Activated CD4-positive, alpha-beta T cell treated with anti-CD3 and anti-CD28 coated beads, Interleukin-2, amount 10 ng/mL, durations not matched to agents 24 days and 14 days (primary cell): Measurements from ENCODE around the gene ZNF182. TPM values are rescaled to one million over a fixed set of nuclear protein-coding genes. Genes with fewer than 3 reads are reported as not detected.
A peak's percentile ranks its signal among the peaks of the same experiment; 100 is the strongest.
"Not testable (repeated sequence)": the region's sequence is repeated elsewhere in the genome, so short reads cannot be mapped to it uniquely, and the experiment has no call there.

Experiments
- DNase-seq: peaks from one replicate; pipeline ENCODE4 v3.0.0; 2022
- H3K27ac Mint-ChIP-seq: one replicate; pipeline ENCODE4 v1.8.0; 2022; ENCODE audit warnings: mild to moderate bottlenecking, mixed read lengths
- H3K27me3 Mint-ChIP-seq: one replicate; pipeline ENCODE4 v1.8.0; 2022; ENCODE audit warnings: mixed read lengths
- H3K36me3 Mint-ChIP-seq: one replicate; pipeline ENCODE4 v1.8.0; 2022; ENCODE audit warnings: low read depth, mild to moderate bottlenecking, mixed read lengths
- H3K4me1 Mint-ChIP-seq: one replicate; pipeline ENCODE4 v1.8.0; 2021; ENCODE audit warnings: mixed read lengths
- H3K4me3 Mint-ChIP-seq: one replicate; pipeline ENCODE4 v1.8.0; 2022; ENCODE audit warnings: mild to moderate bottlenecking, moderate library complexity, mixed read lengths
- H3K9me3 Mint-ChIP-seq: one replicate; pipeline ENCODE4 v1.8.0; 2021; ENCODE audit warnings: mixed read lengths
- intact Hi-C: fragments of 100-400 bp; cut with micrococcal nuclease; formaldehyde crosslinking; loops from one replicate; pipeline ENCODE4 v1.15.1; 2023
- total RNA-seq: library from RNA; stranded (reverse); gene quantifications from 2 replicates; pipeline ENCODE4 v1.2.3, GENCODE V29; 2022

Gene ZNF182
- 5.6 and 5.7 TPM in 2 replicates for total RNA-seq

- H3K4me3 Mint-ChIP-seq: peak within 1 kb of the TSS; percentile 100
- H3K27me3 Mint-ChIP-seq: no peaks in the 10 kb centered on the region
- H3K27ac Mint-ChIP-seq: peak within 1 kb of the TSS; percentile 100
- peaks cover 16% of the 10 kb centered on the region for H3K4me1 Mint-ChIP-seq
- peak; percentile 97 for DNase-seq
- peaks cover 29% of the 10 kb centered on the region for H3K36me3 Mint-ChIP-seq
- intact Hi-C loops: no loop called here
- peaks cover 4% of the 10 kb centered on the region for H3K9me3 Mint-ChIP-seq
Measured at GRCh38 chrX:48003758-48004457, at the start of gene ZNF182. TSS of gene ZNF182 (minus strand) at chrX:48003989. CDS start at chrX:48002609, 1,380 bp downstream.

- no peaks in the 10 kb centered on the region for H3K36me3 Mint-ChIP-seq
- no peaks in the 10 kb centered on the region for H3K27me3 Mint-ChIP-seq
- no peak overlapping the region for H3K4me3 Mint-ChIP-seq
- no peaks in the 10 kb centered on the region for H3K4me1 Mint-ChIP-seq
- DNase-seq: no peak
- intact Hi-C loops: no loop called here
- H3K9me3 Mint-ChIP-seq: peaks cover 5% of the 10 kb centered on the region
- no peak overlapping the region for H3K27ac Mint-ChIP-seq
Measured at GRCh38 chrX:48046846-48047245, 43.1 kb upstream of the ZNF182 start.

GRCh38 chrX:48045410-48046311, 41.9 kb upstream of the ZNF182 start:
- H3K36me3 Mint-ChIP-seq: no peaks in the 10 kb centered on the region
- H3K4me1 Mint-ChIP-seq: no peaks in the 10 kb centered on the region
- intact Hi-C loops: no loop called here

GRCh38 chrX:48043056-48043455, 39.3 kb upstream of the ZNF182 start:
- no peak overlapping the region for H3K27ac Mint-ChIP-seq
- H3K36me3 Mint-ChIP-seq: no peaks in the 10 kb centered on the region
- intact Hi-C loops: no loop called here
- H3K27me3 Mint-ChIP-seq: peaks cover 1% of the 10 kb centered on the region
- no peak for DNase-seq
- peaks cover 4% of the 10 kb centered on the region for H3K9me3 Mint-ChIP-seq
- no peaks in the 10 kb centered on the region for H3K4me1 Mint-ChIP-seq
- H3K4me3 Mint-ChIP-seq: no peak overlapping the region

More at GRCh38 chrX:48045410-48046311, 41.9 kb upstream of the ZNF182 start:
- DNase-seq: no peak
- no peaks in the 10 kb centered on the region for H3K27me3 Mint-ChIP-seq
- peaks cover 5% of the 10 kb centered on the region for H3K9me3 Mint-ChIP-seq
- H3K4me3 Mint-ChIP-seq: no peak overlapping the region
- no peak overlapping the region for H3K27ac Mint-ChIP-seq

- Mint-ChIP-seq H3K27me3 (peaks cover 1% of the 10 kb centered on the region), H3K9me3 (no peaks in the 10 kb centered on the region), H3K27ac (no peak overlapping the region), H3K4me1 (no peaks in the 10 kb centered on the region), H3K36me3 (no peaks in the 10 kb centered on the region), H3K4me3 (no peak overlapping the region)
- DNase-seq: no peak
- intact Hi-C loops: no loop called here
Measured at GRCh38 chrX:48035891-48036290, 32.1 kb upstream of the ZNF182 start.

GRCh38 chrX:48030641-48031173, 26.9 kb upstream of the ZNF182 start:
- H3K4me1 Mint-ChIP-seq, intact Hi-C loops, H3K4me3 Mint-ChIP-seq, H3K27me3 Mint-ChIP-seq, H3K36me3 Mint-ChIP-seq, H3K27ac Mint-ChIP-seq, H3K9me3 Mint-ChIP-seq, DNase-seq: not testable (repeated sequence)

GRCh38 chrX:48030237-48030636, 26.4 kb upstream of the ZNF182 start:
- Mint-ChIP-seq H3K4me1 (peaks cover 4% of the 10 kb centered on the region), H3K27ac (no peak overlapping the region), H3K27me3 (no peaks in the 10 kb centered on the region), H3K36me3 (no peaks in the 10 kb centered on the region), H3K9me3 (no peaks in the 10 kb centered on the region), H3K4me3 (no peak overlapping the region)
- intact Hi-C loops: no loop called here
- DNase-seq: no peak

GRCh38 chrX:48028091-48028490, 24.3 kb upstream of the ZNF182 start:
- H3K36me3 Mint-ChIP-seq: no peaks in the 10 kb centered on the region
- H3K4me3 Mint-ChIP-seq: no peak overlapping the region
- no peaks in the 10 kb centered on the region for H3K9me3 Mint-ChIP-seq
- no peak overlapping the region for H3K27ac Mint-ChIP-seq
- DNase-seq: no peak
- intact Hi-C loops: loop anchor here (5.0 to 10.0 kb wide), 4 partner anchors 36 to 533 kb away; partner anchors contain the start of genes ARAF and ELK1
- no peaks in the 10 kb centered on the region for H3K27me3 Mint-ChIP-seq
- peaks cover 4% of the 10 kb centered on the region for H3K4me1 Mint-ChIP-seq

GRCh38 chrX:48027545-48027944, 23.8 kb upstream of the ZNF182 start:
- H3K27ac Mint-ChIP-seq, H3K27me3 Mint-ChIP-seq, H3K36me3 Mint-ChIP-seq, H3K9me3 Mint-ChIP-seq, H3K4me3 Mint-ChIP-seq, H3K4me1 Mint-ChIP-seq, DNase-seq: not testable (repeated sequence)
- intact Hi-C loops: loop anchor here (5.0 to 10.0 kb wide), 4 partner anchors 35 to 533 kb away; partner anchors contain the start of genes ARAF and ELK1

- H3K27me3 Mint-ChIP-seq: no peaks in the 10 kb centered on the region
- H3K9me3 Mint-ChIP-seq: no peaks in the 10 kb centered on the region
- no peak overlapping the region for H3K27ac Mint-ChIP-seq
- H3K36me3 Mint-ChIP-seq: no peaks in the 10 kb centered on the region
- intact Hi-C loops: loop anchor here (5.0 to 10.0 kb wide), 4 partner anchors 33 to 531 kb away; partner anchors contain the start of genes ARAF and ELK1
- peaks cover 13% of the 10 kb centered on the region for H3K4me1 Mint-ChIP-seq
- H3K4me3 Mint-ChIP-seq: no peak overlapping the region
- DNase-seq: peak; percentile 82
Measured at GRCh38 chrX:48025561-48025960, 21.8 kb upstream of the ZNF182 start.

GRCh38 chrX:48022738-48023137, 18.9 kb upstream of the ZNF182 start:
- H3K36me3 Mint-ChIP-seq: no peaks in the 10 kb centered on the region
- no peak overlapping the region for H3K27ac Mint-ChIP-seq
- peaks cover 16% of the 10 kb centered on the region for H3K4me1 Mint-ChIP-seq
- intact Hi-C loops: loop anchor here (10.0 kb wide), 1 partner anchor 528 kb away; no protein-coding TSS in a partner anchor
- H3K9me3 Mint-ChIP-seq: no peaks in the 10 kb centered on the region
- H3K4me3 Mint-ChIP-seq: peak overlapping the region; percentile 1
- H3K27me3 Mint-ChIP-seq: no peaks in the 10 kb centered on the region
- no peak for DNase-seq

- no peaks in the 10 kb centered on the region for H3K27me3 Mint-ChIP-seq
- DNase-seq: no peak
- H3K9me3 Mint-ChIP-seq: no peaks in the 10 kb centered on the region
- intact Hi-C loops: loop anchor here (10.0 kb wide), 1 partner anchor 527 kb away; no protein-coding TSS in a partner anchor
- H3K27ac Mint-ChIP-seq: no peak overlapping the region
- H3K4me3 Mint-ChIP-seq: no peak overlapping the region
- peaks cover 16% of the 10 kb centered on the region for H3K4me1 Mint-ChIP-seq
- no peaks in the 10 kb centered on the region for H3K36me3 Mint-ChIP-seq
Measured at GRCh38 chrX:48022100-48022499, 18.3 kb upstream of the ZNF182 start.

- Mint-ChIP-seq H3K4me1 (peaks cover 16% of the 10 kb centered on the region), H3K36me3 (no peaks in the 10 kb centered on the region), H3K27me3 (no peaks in the 10 kb centered on the region), H3K9me3 (no peaks in the 10 kb centered on the region), H3K4me3 (peak overlapping the region; percentile 94), H3K27ac (peak overlapping the region; percentile 98)
- intact Hi-C loops: loop anchor here (10.0 kb wide), 1 partner anchor 526 kb away; no protein-coding TSS in a partner anchor
- peak; percentile 89 for DNase-seq
Measured at GRCh38 chrX:48021026-48021900, 17.5 kb upstream of the ZNF182 start.
